Neural progenitor cell (in vitro differentiated cells): ENCODE measurements around the gene GHDC. TPM values are rescaled to one million over a fixed set of nuclear protein-coding genes. Genes with fewer than 3 reads are reported as not detected.

ENCODE experiments used
- DNase-seq: peaks from one replicate; pipeline ENCODE4 v3.0.0-alpha.2; 2016; ENCODE audit warnings: low spot score
- H2AFZ ChIP-seq: fragments of 200-600 bp; sonication (generic); replicated peaks from 2 replicates; pipeline ENCODE4 v1.6.1; 2016; ENCODE audit warnings: antibody characterized with exemption
- H3F3A ChIP-seq: fragments of 200-600 bp; sonication (generic); 2 replicates; pipeline ENCODE4 v1.6.1; 2016; ENCODE audit warnings: antibody characterized with exemption, low read depth
- H3K27ac ChIP-seq: fragments of 200-600 bp; sonication (generic); 2 replicates; pipeline ENCODE4 v1.5.1; 2016; ENCODE audit warnings: mild to moderate bottlenecking
- H3K27me3 ChIP-seq: fragments of 200-600 bp; sonication (generic); 2 replicates; pipeline ENCODE4 v1.6.1; 2016; ENCODE audit warnings: mild to moderate bottlenecking, moderate library complexity
- H3K36me3 ChIP-seq: fragments of 200-600 bp; sonication (generic); 2 replicates; pipeline ENCODE4 v1.5.1; 2016
- H3K4me1 ChIP-seq: fragments of 200-600 bp; sonication (generic); 2 replicates; pipeline ENCODE4 v1.6.1; 2016; ENCODE audit warnings: mixed run types
- H3K4me2 ChIP-seq: fragments of 200-600 bp; sonication (generic); 2 replicates; pipeline ENCODE4 v1.6.1; 2016
- H3K4me3 ChIP-seq: fragments of 200-600 bp; sonication (generic); 2 replicates; pipeline ENCODE4 v1.5.1; 2016
- H3K79me2 ChIP-seq: fragments of 200-600 bp; sonication (generic); 2 replicates; pipeline ENCODE4 v1.6.1; 2016; ENCODE audit warnings: low read depth
- H3K9ac ChIP-seq: fragments of 200-600 bp; sonication (generic); 2 replicates; pipeline ENCODE4 v1.6.1; 2016
- H3K9me3 ChIP-seq: fragments of 200-600 bp; sonication (generic); 2 replicates; pipeline ENCODE4 v1.5.1; 2016; ENCODE audit warnings: low read depth
- H4K20me1 ChIP-seq: fragments of 200-600 bp; sonication (generic); 2 replicates; pipeline ENCODE4 v1.6.1; 2016; ENCODE audit warnings: low read depth
- H3K27ac Mint-ChIP-seq: 3 replicates; pipeline ENCODE4 v1.8.0; 2021; ENCODE audit warnings: mixed read lengths
- H3K27me3 Mint-ChIP-seq: 2 replicates; pipeline ENCODE4 v1.8.0; 2022; ENCODE audit warnings: low read depth, mild to moderate bottlenecking, inconsistent platforms, moderate library complexity, mixed read lengths; ENCODE audit not compliant: insufficient read depth
- H3K36me3 Mint-ChIP-seq: 3 replicates; pipeline ENCODE4 v1.8.0; 2021; ENCODE audit warnings: mixed read lengths
- H3K4me1 Mint-ChIP-seq: 3 replicates; pipeline ENCODE4 v1.8.0; 2021; ENCODE audit warnings: mixed read lengths
- H3K4me3 Mint-ChIP-seq: 3 replicates; pipeline ENCODE4 v1.8.0; 2021; ENCODE audit warnings: mild to moderate bottlenecking, moderate library complexity, mixed read lengths
- H3K9me3 Mint-ChIP-seq: 3 replicates; pipeline ENCODE4 v1.8.0; 2020; ENCODE audit warnings: mixed read lengths
- EZH2 ChIP-seq: fragments of 200-600 bp; sonication (generic); IDR thresholded peaks from 2 replicates; pipeline ENCODE4 v1.6.1; 2017; ENCODE audit warnings: antibody characterized with exemption, mild to moderate bottlenecking, moderate library complexity
- EZH2phosphoT487 ChIP-seq: fragments of 200-600 bp; sonication (generic); IDR thresholded peaks from 2 replicates; pipeline ENCODE4 v1.6.1; 2017; ENCODE audit warnings: antibody characterized with exemption
- total RNA-seq: library from RNA; depleted of rRNA; stranded (reverse); fragments of >200 nt; gene quantifications from 2 replicates; pipeline ENCODE4 v1.2.3, GENCODE V29; 2015; ENCODE audit warnings: low replicate concordance
- TF ChIP-seq, protein P1 (sequence below): fragments of 200-600 bp; sonication (generic); IDR thresholded peaks from 2 replicates; pipeline ENCODE4 v1.5.1; 2017; ENCODE audit warnings: antibody characterized with exemption, mild to moderate bottlenecking

Gene GHDC
- total RNA-seq, 1 donor from 2014 or later, result 7.7 TPM

DNA sequence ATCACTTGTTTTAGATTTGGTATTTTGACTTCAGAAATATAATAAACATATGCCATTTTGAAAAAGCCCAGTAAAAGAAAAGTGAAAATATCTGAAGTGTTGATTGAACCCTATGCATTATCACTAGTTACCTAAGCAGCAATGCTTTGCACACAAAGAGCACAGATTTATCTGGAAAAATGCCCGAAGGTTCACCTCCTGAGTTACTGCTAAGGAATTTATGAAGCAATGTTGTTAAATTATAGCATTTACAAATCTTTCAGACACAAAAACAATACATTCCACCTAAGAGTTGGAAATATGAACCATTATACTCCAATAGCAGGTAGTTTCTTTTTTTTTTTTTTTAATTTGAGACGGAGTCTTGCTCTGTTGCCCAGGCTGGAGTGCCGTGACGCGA, 38.9 kb upstream of the GHDC start:
- no peaks in the 10 kb centered on the region for H3K9me3 Mint-ChIP-seq
- no peak for TF ChIP-seq EZH2phosphoT487
- TF ChIP-seq EZH2, result no peak
- TF ChIP-seq, protein P1, sequence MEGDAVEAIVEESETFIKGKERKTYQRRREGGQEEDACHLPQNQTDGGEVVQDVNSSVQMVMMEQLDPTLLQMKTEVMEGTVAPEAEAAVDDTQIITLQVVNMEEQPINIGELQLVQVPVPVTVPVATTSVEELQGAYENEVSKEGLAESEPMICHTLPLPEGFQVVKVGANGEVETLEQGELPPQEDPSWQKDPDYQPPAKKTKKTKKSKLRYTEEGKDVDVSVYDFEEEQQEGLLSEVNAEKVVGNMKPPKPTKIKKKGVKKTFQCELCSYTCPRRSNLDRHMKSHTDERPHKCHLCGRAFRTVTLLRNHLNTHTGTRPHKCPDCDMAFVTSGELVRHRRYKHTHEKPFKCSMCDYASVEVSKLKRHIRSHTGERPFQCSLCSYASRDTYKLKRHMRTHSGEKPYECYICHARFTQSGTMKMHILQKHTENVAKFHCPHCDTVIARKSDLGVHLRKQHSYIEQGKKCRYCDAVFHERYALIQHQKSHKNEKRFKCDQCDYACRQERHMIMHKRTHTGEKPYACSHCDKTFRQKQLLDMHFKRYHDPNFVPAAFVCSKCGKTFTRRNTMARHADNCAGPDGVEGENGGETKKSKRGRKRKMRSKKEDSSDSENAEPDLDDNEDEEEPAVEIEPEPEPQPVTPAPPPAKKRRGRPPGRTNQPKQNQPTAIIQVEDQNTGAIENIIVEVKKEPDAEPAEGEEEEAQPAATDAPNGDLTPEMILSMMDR, result no peak
- Histone ChIP-seq H3K4me2 (no peak overlapping the region), H3K9ac (no peak overlapping the region), H3F3A (no peaks in the 10 kb centered on the region), H4K20me1 (peaks cover 32% of the 10 kb centered on the region), H3K27ac (no peak overlapping the region), H3K4me1 (no peaks in the 10 kb centered on the region), H2AFZ (no peak overlapping the region), H3K27me3 (no peaks in the 10 kb centered on the region), H3K4me3 (no peak overlapping the region), H3K36me3 (peaks cover 4% of the 10 kb centered on the region), H3K79me2 (peaks cover 76% of the 10 kb centered on the region), H3K9me3 (no peaks in the 10 kb centered on the region)
- H3K27ac Mint-ChIP-seq, result no peak overlapping the region
- H3K27me3 Mint-ChIP-seq, result no peaks in the 10 kb centered on the region
- peaks cover 7% of the 10 kb centered on the region for H3K36me3 Mint-ChIP-seq
- no peak for DNase-seq
- H3K4me3 Mint-ChIP-seq, result no peak overlapping the region
- H3K4me1 Mint-ChIP-seq, result no peaks in the 10 kb centered on the region

DNA sequence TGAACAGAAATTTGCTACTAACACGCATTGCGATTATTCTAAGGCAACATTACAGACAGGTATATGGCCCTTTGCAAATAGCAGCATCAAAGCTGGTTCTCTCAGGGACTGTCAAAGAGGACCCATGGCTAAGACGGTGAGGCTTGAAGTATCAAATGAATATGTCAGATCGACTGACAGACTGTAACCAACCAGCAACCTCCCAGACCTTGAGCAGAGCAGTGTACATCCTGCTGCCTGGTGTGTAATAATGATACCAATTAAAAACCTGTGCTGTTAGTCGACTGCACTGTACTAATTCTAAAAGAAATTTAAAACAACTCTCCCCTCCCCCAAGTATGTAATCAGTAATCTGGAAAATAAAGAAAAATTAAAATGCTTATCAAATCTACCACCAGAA, 35.9 kb upstream of the GHDC start:
- Histone ChIP-seq H3K4me2 (no peak overlapping the region), H3K4me3 (no peak overlapping the region), H3K9ac (no peak overlapping the region), H3K27me3 (no peaks in the 10 kb centered on the region), H3K36me3 (peaks cover 4% of the 10 kb centered on the region), H2AFZ (no peak overlapping the region), H3K27ac (no peak overlapping the region), H3K9me3 (no peaks in the 10 kb centered on the region), H3K79me2 (peaks cover 48% of the 10 kb centered on the region), H4K20me1 (peaks cover 14% of the 10 kb centered on the region), H3K4me1 (no peaks in the 10 kb centered on the region), H3F3A (no peaks in the 10 kb centered on the region)
- no peak overlapping the region for H3K27ac Mint-ChIP-seq
- H3K27me3 Mint-ChIP-seq, result no peaks in the 10 kb centered on the region
- no peak overlapping the region for H3K4me3 Mint-ChIP-seq
- no peaks in the 10 kb centered on the region for H3K4me1 Mint-ChIP-seq
- peaks cover 12% of the 10 kb centered on the region for H3K36me3 Mint-ChIP-seq
- DNase-seq, result no peak
- TF ChIP-seq, protein P1, result no peak
- no peak for TF ChIP-seq EZH2
- TF ChIP-seq EZH2phosphoT487, result no peak
- no peaks in the 10 kb centered on the region for H3K9me3 Mint-ChIP-seq

DNA sequence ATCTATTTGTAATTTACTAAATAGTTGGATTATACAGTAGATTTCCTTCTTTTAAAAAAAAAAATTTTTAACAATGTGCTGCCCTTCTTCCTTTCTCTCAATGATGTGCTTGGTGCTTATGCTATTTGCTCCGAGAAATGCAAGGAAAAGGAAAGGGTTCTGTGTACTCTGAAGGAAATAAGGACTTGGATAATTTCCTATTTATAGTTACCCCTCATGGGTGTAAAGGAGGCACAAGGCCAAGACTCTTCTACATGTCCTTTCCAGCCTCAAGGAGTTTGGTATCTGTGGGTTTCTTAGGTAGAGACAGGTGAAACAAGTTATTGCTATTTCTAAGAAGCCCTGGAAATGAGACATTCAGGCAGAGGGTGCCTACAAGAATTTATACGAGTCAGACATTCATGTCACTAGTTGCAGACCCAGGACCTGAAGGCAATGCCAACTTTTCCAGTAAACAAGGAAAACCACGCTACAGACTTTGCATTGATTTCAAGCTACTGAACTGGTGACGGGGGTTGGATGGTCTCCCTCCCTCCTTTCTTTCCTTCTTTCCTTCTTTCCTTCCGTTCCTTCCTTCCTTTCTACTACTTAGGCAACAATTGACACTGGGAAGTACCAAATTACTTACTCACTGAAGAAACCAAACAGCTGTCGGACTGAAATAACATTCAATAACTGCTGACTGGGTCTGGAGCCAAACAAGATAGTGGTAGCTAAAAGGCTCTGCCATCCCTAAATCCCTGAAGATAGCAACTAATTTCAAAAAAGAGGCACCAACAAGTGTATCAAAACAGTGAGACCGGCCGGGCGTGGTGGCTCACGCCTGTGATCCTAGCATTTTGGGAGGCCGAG, 33.8 kb upstream of the GHDC start:
- Mint-ChIP-seq H3K27me3 (no peaks in the 10 kb centered on the region), H3K27ac (no peak overlapping the region), H3K36me3 (peaks cover 14% of the 10 kb centered on the region), H3K9me3 (no peaks in the 10 kb centered on the region), H3K4me3 (no peak overlapping the region), H3K4me1 (no peaks in the 10 kb centered on the region)
- Histone ChIP-seq H3F3A (no peaks in the 10 kb centered on the region), H3K4me3 (no peak overlapping the region), H3K9ac (no peak overlapping the region), H3K9me3 (no peaks in the 10 kb centered on the region), H3K36me3 (peaks cover 4% of the 10 kb centered on the region), H3K4me1 (no peaks in the 10 kb centered on the region), H3K27me3 (no peaks in the 10 kb centered on the region), H2AFZ (no peak overlapping the region), H3K4me2 (no peak overlapping the region), H3K79me2 (peaks cover 27% of the 10 kb centered on the region), H3K27ac (no peak overlapping the region), H4K20me1 (peaks cover 5% of the 10 kb centered on the region)
- DNase-seq, result no peak
- no peak for TF ChIP-seq EZH2
- TF ChIP-seq, protein P1, result no peak
- no peak for TF ChIP-seq EZH2phosphoT487
